Nephron progenitor cell (in vitro differentiated cells): ENCODE results near the gene RARRES2.

Experiments used
- DNase-seq: peaks from one replicate; pipeline ENCODE4 v3.0.0; 2021
- H3K27ac Mint-ChIP-seq: 2 replicates; pipeline ENCODE4 v1.8.0; 2021; ENCODE audit warnings: mild to moderate bottlenecking, moderate library complexity, mixed read lengths
- H3K27me3 Mint-ChIP-seq: 2 replicates; pipeline ENCODE4 v1.8.0; 2021; ENCODE audit warnings: mild to moderate bottlenecking, low read depth, mixed read lengths; ENCODE audit not compliant: poor library complexity
- H3K36me3 Mint-ChIP-seq: 2 replicates; pipeline ENCODE4 v1.8.0; 2021; ENCODE audit warnings: low read depth, mixed read lengths
- H3K4me1 Mint-ChIP-seq: 2 replicates; pipeline ENCODE4 v1.8.0; 2021; ENCODE audit warnings: mixed read lengths
- H3K4me3 Mint-ChIP-seq: 2 replicates; pipeline ENCODE4 v1.8.0; 2021; ENCODE audit warnings: mild to moderate bottlenecking, moderate library complexity, mixed read lengths
- H3K9me3 Mint-ChIP-seq: 2 replicates; pipeline ENCODE4 v1.8.0; 2021; ENCODE audit warnings: mild to moderate bottlenecking, moderate library complexity, mixed read lengths
- TF ChIP-seq, protein P1 (sequence below): fragments of 200-600 bp; sonication (generic); IDR thresholded peaks from 2 replicates; pipeline ENCODE4 v1.5.0; 2021; ENCODE audit warnings: antibody characterized with exemption

The RARRES2 gene

DNA sequence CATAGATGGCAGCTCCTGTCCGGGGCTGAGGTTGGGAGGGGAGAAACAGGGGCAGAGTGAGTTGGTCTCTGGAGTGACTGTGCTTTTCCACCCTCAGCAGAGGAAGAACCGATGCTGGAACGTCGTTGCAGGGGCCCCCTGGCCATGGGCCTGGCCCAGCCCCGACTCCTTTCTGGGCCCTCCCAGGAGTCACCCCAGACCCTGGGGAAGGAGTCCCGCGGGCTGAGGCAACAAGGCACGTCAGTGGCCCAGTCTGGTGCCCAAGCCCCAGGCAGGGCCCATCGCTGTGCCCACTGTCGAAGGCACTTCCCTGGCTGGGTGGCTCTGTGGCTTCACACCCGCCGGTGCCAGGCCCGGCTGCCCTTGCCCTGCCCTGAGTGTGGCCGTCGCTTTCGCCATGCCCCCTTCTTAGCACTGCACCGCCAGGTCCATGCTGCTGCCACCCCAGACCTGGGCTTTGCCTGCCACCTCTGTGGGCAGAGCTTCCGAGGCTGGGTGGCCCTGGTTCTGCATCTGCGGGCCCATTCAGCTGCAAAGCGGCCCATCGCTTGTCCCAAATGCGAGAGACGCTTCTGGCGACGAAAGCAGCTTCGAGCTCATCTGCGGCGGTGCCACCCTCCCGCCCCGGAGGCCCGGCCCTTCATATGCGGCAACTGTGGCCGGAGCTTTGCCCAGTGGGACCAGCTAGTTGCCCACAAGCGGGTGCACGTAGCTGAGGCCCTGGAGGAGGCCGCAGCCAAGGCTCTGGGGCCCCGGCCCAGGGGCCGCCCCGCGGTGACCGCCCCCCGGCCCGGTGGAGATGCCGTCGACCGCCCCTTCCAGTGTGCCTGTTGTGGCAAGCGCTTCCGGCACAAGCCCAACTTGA lies 29.9 kb upstream of the RARRES2 start:
- H3K27me3 Mint-ChIP-seq: peaks cover 3% of the 10 kb centered on the region
- H3K4me1 Mint-ChIP-seq: peaks cover 65% of the 10 kb centered on the region
- DNase-seq: no peak
- TF ChIP-seq, protein P1, sequence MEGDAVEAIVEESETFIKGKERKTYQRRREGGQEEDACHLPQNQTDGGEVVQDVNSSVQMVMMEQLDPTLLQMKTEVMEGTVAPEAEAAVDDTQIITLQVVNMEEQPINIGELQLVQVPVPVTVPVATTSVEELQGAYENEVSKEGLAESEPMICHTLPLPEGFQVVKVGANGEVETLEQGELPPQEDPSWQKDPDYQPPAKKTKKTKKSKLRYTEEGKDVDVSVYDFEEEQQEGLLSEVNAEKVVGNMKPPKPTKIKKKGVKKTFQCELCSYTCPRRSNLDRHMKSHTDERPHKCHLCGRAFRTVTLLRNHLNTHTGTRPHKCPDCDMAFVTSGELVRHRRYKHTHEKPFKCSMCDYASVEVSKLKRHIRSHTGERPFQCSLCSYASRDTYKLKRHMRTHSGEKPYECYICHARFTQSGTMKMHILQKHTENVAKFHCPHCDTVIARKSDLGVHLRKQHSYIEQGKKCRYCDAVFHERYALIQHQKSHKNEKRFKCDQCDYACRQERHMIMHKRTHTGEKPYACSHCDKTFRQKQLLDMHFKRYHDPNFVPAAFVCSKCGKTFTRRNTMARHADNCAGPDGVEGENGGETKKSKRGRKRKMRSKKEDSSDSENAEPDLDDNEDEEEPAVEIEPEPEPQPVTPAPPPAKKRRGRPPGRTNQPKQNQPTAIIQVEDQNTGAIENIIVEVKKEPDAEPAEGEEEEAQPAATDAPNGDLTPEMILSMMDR: no peak
- no peak overlapping the region for H3K27ac Mint-ChIP-seq
- peaks cover 31% of the 10 kb centered on the region for H3K36me3 Mint-ChIP-seq
- no peak overlapping the region for H3K4me3 Mint-ChIP-seq
- no peaks in the 10 kb centered on the region for H3K9me3 Mint-ChIP-seq

- TF ChIP-seq, protein P1: no peak
- peaks cover 31% of the 10 kb centered on the region for H3K36me3 Mint-ChIP-seq
- no peaks in the 10 kb centered on the region for H3K9me3 Mint-ChIP-seq
- H3K27me3 Mint-ChIP-seq: no peaks in the 10 kb centered on the region
- H3K27ac Mint-ChIP-seq: peak overlapping the region; percentile 99
- peaks cover 65% of the 10 kb centered on the region for H3K4me1 Mint-ChIP-seq
- DNase-seq: no peak
- peak overlapping the region; percentile 92 for H3K4me3 Mint-ChIP-seq
These were observed 29.2 kb upstream of the RARRES2 start for GRCh38 chr7:150370612-150371071.

GRCh38 chr7:150369748-150370501 lies 28.5 kb upstream of the RARRES2 start:
- no peak for DNase-seq
- peaks cover 31% of the 10 kb centered on the region for H3K36me3 Mint-ChIP-seq
- peaks cover 67% of the 10 kb centered on the region for H3K4me1 Mint-ChIP-seq
- H3K4me3 Mint-ChIP-seq: peak overlapping the region; percentile 92
- peak overlapping the region; percentile 99 for H3K27ac Mint-ChIP-seq
- H3K27me3 Mint-ChIP-seq: no peaks in the 10 kb centered on the region
- TF ChIP-seq, protein P1: no peak
- no peaks in the 10 kb centered on the region for H3K9me3 Mint-ChIP-seq

- Mint-ChIP-seq H3K9me3 (no peaks in the 10 kb centered on the region), H3K4me3 (peak overlapping the region; percentile 92), H3K27ac (peak overlapping the region; percentile 99), H3K4me1 (peaks cover 64% of the 10 kb centered on the region), H3K27me3 (no peaks in the 10 kb centered on the region), H3K36me3 (peaks cover 23% of the 10 kb centered on the region)
- DNase-seq: peak; percentile 81
- TF ChIP-seq, protein P1: no peak
These were observed 27.7 kb upstream of the RARRES2 start for GRCh38 chr7:150368884-150369747.

- H3K36me3 Mint-ChIP-seq: peaks cover 14% of the 10 kb centered on the region
- no peaks in the 10 kb centered on the region for H3K9me3 Mint-ChIP-seq
- peak; percentile 95 for DNase-seq
- TF ChIP-seq, protein P1: no peak
- peak within 1 kb of the TSS; percentile 99 for H3K27ac Mint-ChIP-seq
- H3K4me1 Mint-ChIP-seq: peaks cover 64% of the 10 kb centered on the region
- H3K4me3 Mint-ChIP-seq: peak within 1 kb of the TSS; percentile 92
- no peaks in the 10 kb centered on the region for H3K27me3 Mint-ChIP-seq
These were observed 26.9 kb upstream of the RARRES2 start, which contains the start of gene REPIN1 for GRCh38 chr7:150368096-150368883. Gene REPIN1, plus strand, starts transcription at chr7:150368822. Its CDS starts 890 bp downstream, at chr7:150369712.
